Activated CD8-positive, alpha-beta memory T cell treated with anti-CD3 and anti-CD28 coated beads for 36 hours (primary cell): ENCODE measurements around the gene TBATA. TPM values are rescaled to one million over a fixed set of nuclear protein-coding genes. Genes with fewer than 3 reads are reported as not detected.

Source experiments
- CTCF ChIA-PET: fragments of 350-600 bp; sonication (Branson Sonifier 250); formaldehyde crosslinking; loops from one replicate; lab custom pipeline; 2021; ENCODE audit warnings: antibody characterized with exemption; lab: Charles Lee
- POLR2A ChIA-PET: fragments of 350-600 bp; sonication (Branson Sonifier 250); formaldehyde crosslinking; loops from one replicate; lab custom pipeline; 2021; ENCODE audit warnings: antibody characterized with exemption; lab: Charles Lee
- total RNA-seq, 2 experiments: library from RNA; stranded (reverse); gene quantifications; one replicate each; pipeline ENCODE4 v1.2.3, GENCODE V29; 2021

Gene TBATA
- total RNA-seq, 2 experiments from 2014 or later = not detected

DNA sequence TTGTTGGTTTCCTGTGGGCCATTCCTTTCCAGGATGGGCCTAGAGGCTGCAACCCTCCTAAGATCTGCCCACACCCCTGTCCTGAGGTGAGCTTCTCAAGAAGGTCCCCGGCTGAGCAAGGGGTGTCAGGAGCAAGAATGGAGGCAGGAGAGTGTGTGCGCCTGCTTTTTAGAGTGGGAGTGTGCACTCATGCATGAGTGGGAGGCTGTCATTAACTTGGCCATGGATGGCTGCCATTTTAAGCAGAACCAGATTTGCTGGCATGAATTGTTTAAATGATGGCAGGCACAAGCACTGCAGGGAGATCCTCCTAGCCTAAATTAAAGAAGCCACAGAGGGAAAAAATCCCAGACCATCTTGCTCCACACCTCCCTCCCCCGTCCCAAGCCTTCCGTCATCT is 27.6 kb upstream of the TBATA start:
- ChIA-PET POLR2A (no interaction called here), CTCF (no interaction called here)

DNA sequence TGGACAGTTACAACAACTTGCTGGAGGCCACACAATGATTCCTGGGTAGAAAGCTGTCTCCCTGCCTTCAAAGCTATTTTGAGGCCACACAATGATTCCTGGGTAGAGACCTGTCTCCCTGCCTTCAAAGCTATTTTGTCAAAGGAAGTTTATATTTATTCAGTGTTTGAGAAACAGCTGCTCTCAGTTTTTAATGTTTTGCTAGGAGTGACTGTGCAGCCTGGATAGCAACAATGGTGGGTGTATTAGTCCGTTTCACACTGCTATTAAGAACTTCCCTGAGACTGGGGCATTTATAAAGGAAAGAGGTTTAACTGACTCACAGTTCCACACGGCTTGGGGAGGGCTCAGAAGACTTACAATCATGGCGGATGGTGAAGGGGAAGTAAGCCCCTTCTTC is 26.7 kb upstream of the TBATA start:
- CTCF ChIA-PET = no interaction called here
- POLR2A ChIA-PET = interaction anchor here (0.6 kb wide), 1 partner anchor 370 kb away, joined by 3 read pairs; the partner anchor contains the start of gene NODAL

DNA sequence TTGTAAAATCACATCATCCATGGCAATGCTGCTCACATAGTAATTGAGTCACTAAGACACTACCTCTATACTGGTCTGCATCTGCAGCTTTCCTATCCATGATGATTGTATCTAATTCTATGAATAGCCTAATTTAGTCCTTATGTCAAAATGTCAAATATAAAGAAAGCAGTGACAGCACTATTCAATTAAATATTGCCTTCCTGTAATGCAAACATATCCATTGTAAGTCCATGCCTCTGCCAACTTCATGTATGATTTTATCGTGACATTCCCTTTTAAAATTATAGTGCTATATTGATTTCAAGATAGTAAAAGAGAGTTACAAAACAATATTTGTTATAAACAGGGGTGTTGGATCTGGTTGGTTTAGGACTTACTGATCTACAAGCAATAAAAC is 25.8 kb upstream of the TBATA start:
- ChIA-PET CTCF (no interaction called here), POLR2A (no interaction called here)

DNA sequence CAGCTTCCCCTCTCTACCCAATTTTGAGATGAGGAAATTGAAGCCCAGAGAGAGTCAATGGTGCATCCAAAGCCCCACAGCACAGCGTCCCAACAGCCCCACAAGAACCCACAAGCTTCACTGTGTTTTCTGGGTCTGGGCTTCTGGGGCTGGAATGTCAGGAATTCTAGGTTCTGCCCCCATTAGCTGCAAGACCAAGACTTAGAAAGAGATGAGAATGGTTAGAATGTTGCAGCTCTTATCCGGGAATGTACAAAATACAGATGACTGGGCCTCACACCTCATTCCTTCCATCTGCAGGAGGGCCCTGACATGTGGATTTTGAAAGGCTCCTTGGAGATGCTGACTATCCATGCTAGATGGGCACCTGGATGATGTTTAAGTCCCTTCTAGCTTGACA is 24.5 kb upstream of the TBATA start:
- POLR2A ChIA-PET = no interaction called here
- CTCF ChIA-PET = no interaction called here

DNA sequence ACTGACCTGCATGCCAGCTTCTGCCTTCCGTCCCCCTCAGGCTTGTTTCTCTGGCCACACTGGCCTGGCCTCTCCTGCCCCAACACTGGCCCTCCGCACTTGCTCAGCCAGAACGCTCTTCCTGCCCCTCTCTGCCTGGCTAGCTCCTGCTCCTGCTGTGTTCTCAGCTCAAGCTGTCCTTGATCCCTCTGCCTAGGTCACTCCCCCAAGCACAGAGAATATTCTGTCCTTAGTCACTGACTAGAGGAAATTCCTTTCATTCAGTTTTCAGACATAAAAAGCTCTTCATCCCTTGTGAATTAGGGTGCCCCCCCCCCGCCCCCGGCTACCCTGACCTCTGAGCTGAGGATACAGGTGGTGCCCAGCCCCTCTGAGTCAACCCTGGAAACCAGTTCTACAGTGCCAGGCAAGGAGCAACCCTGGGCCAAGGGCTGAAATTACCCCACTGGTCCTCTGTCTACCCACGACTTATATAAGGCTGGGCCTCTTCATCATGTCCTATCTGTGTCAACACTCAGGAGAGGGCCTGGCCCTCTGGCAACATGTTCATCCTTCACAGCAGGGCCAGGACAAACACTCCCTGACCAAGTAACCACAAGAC is 23.9 kb upstream of the TBATA start:
- ChIA-PET POLR2A (no interaction called here), CTCF (no interaction called here)

DNA sequence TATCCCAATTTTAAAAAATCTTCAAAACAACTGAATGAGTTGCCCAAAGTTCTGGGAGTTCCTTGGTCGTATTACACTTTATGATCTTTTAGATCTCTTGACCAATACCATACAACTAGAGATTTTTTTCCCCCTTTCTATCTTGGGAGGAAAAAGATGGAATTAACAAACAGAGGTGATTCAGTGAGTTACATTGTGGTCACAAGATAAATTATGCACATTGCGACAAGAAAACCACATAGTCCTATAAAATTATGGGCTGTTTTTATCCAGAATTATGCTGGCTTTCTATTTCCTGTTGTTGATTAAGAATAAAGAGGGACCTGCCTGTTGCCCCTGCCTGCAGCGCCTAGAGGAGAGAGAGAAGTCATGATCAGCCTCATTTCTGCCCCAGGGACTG is 22.4 kb upstream of the TBATA start:
- POLR2A ChIA-PET = no interaction called here
- CTCF ChIA-PET = no interaction called here

DNA sequence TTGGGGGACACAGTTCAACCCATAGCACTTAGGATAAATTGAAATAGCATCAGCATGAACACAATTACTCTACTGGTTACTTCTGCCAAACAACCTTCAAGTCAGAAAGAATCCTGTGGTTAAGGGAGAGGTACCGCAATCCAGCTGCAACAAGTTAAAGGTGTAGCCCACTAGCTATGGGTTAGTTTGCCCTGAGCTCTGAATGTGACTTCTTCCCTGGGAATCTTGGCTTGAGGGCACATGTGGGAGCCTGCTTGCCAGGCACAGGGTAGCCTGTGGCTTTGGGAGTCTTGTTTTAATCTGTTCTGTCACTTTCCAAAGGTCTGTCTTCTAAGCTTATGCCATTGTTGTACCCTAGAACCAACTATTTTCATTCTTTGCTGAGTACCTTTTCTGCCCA is 21.7 kb upstream of the TBATA start:
- ChIA-PET POLR2A (no interaction called here), CTCF (no interaction called here)

DNA sequence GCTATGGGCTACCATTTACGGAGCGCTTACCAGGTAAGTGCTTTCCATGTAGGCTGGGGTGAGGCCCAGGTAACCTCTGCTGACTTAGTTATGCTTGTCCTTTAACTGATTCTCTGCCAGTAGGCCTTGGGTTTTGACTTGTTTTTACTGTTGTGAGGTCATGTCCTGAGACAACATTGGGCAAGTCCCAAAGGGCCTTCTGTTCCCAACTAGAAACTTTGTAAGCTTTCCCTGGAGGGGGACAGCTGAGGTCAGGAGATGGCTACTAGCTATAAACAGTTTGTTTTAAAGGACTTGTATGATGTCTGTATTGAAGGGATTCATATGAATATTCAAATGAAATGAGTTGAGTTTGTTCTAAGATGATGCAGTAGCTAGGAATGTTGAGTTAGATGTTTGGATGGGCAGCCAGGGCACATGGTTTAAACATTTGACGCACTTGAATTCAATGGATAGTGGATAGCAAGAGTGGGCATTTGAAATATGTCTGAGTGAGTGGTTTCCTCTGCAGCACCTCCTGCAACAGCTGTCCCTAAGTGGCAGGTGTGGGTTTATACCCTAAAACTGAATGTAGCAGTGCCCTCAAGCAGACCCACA is 20.5 kb upstream of the TBATA start:
- ChIA-PET CTCF (no interaction called here), POLR2A (no interaction called here)

DNA sequence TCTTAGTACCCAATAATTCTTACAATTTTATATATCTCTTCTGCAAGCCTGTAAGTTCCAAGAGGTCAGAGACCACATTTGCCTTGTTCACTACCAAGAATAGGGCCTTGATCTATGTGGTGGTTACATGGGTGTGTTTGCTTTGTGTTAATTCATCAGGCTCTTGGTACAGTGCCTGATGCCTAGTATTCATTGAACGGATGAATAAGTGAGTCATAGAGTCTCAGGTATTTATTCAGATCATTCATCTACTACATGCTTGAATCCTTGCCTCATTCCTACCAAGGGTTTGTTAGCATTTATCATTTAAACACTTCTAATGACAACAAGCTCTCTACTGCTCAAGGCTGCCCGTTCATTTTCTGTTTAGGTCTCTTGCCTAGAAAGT is 19.2 kb upstream of the TBATA start:
- POLR2A ChIA-PET = no interaction called here
- CTCF ChIA-PET = interaction anchor here (1.5 kb wide), 1 partner anchor 120 kb away, joined by 3 read pairs; no protein-coding TSS in a partner anchor

DNA sequence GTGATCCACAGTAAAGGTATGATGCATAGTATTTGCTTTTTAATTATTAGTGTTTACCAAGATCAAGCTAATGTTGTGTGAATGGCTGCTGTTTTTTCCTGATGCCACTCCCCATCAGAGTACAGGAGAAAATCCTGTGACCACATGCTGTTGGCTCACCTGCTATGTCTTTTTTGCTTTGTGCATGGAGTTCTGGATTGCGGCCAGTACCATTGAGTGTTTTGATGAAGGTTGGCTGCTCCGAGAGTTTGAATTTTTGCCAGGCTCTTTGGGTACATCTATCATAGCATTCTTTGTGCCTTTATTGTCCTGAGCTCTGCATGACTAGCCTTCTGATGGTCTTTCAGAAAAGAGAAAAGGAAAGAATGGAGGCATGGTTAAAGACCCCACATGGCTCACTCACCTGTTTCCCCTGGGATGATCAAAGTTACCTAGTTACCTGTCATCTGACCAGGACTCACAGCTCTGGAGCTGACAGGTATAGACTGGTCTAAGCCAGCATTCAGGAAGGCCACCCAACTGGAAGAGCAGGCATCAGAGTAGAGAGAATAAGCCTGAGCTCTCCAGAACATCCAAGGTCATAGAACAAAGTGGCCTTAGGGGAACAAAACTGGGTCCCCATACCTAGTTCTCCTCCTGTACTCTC is 18.7 kb upstream of the TBATA start:
- ChIA-PET CTCF (interaction anchor here (1.5 kb wide), 1 partner anchor 121 kb away, joined by 3 read pairs; no protein-coding TSS in a partner anchor), POLR2A (interaction anchor here (0.5 kb wide), 1 partner anchor 302 kb away, joined by 3 read pairs; no protein-coding TSS in a partner anchor)

DNA sequence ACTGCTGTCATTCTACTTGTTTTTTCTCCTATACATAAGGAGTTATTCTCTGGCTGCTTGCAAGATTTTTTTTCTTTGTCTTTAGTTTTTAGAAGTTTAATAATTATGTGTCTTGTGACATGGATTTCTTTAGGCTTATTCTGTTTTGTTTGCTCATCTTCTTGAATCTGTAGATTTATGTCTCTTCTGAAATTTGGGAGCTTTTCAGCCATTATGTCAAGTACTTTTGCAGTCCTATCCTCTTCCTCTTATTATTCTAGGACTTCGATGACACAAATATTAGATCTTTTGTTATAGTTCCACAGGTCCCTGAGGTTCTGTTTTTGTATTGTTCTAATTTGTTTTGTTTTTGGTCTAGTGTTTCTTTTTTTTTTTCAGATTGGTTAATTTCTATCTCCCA is 16.7 kb upstream of the TBATA start:
- CTCF ChIA-PET = no interaction called here

DNA sequence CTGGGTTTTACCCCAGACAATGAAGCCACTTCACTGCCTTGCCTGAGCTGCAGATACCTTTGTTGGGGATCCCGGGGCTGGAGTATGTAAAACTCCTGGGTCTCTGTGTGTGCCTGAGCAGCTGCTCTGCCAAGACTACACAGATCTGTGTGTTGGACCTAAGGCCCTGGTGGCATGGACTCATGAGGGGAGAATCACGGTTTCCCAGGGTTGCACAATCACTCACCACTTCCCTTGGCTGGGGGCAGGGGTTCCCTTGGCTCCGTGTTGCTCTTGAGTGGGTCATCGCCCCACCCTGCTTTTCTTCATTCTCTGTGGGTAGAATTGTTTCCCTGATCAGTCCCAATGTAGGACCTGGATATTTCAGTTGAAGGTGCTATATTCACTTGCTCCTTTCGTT is 13.9 kb upstream of the TBATA start:
- ChIA-PET CTCF (no interaction called here), POLR2A (no interaction called here)

More for the DNA sequence above, 16.7 kb upstream of the TBATA start:
- POLR2A ChIA-PET = no interaction called here

DNA sequence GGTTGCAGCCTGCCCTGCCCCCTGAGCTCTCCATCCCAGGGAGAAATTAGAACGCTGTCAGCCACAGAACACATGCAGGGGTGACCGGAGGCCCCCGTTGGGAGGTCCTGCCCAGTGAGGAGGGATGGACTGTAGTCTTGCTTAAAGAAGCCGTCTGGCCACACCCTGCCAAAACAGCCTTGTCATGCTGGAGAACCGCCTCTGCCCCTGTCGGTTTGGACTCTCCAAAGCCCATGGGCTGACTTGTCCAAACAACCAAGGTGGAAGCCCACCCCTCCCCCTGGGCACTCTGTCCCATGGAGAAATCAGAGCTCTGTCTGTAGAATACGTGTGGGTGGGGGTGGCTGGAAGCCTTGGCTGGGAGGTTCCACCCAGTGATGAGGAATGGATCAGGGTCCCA is 12.7 kb upstream of the TBATA start:
- POLR2A ChIA-PET = no interaction called here
- CTCF ChIA-PET = interaction anchor here (0.9 kb wide), 1 partner anchor 19 kb away, joined by 3 read pairs; no protein-coding TSS in a partner anchor

DNA sequence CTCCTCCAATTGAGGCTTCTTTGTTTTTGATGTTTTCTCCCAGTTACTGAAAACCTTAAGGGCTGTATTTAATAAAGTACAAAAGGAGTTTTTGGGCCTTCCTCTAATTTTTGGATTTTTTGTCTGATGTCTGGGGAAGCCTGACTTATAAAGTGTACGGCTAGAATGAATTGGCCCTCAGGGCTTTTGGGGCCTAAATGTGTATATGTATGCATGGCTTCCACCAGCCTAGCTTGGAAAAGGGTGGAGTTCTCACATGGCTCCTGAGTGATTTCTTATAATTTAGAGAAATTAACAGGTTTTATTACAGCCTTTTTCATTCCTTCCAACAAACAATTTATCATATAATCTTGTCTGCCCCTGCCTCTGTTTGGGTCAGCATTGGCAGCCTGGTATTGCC is 10.4 kb upstream of the TBATA start:
- CTCF ChIA-PET = no interaction called here

DNA sequence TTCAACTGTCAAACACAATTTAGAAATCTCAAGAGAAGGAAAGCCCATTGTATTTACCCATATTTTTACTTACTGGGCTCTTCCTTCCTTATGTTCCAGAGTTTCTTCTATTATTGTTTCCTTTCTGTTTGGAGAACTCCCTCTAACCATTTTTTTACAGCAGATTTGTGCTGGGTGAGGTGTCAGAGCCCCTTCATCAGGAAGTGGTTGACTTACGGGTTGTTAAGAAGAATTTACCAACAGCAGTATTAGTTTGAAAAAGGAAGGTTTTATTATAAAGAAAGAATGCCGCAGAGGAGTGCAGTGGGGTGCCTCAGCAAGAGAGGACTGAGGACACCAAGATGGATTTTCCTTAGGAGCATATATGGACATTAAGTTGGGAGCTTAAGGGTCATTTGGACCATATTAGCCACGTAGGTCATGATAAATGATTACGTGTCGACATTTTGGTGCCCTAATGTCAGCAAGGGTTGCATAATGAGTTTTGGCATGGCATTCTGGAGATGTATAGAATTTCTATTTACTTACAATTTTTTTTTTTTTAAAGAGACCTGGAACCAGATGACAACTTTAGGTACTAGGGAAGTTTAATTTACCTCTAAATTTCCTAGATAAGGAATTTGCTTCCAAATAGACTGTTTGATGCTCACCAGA is 6.3 kb upstream of the TBATA start:
- ChIA-PET POLR2A (no interaction called here), CTCF (no interaction called here)

More for the DNA sequence above, 10.4 kb upstream of the TBATA start:
- POLR2A ChIA-PET = no interaction called here

DNA sequence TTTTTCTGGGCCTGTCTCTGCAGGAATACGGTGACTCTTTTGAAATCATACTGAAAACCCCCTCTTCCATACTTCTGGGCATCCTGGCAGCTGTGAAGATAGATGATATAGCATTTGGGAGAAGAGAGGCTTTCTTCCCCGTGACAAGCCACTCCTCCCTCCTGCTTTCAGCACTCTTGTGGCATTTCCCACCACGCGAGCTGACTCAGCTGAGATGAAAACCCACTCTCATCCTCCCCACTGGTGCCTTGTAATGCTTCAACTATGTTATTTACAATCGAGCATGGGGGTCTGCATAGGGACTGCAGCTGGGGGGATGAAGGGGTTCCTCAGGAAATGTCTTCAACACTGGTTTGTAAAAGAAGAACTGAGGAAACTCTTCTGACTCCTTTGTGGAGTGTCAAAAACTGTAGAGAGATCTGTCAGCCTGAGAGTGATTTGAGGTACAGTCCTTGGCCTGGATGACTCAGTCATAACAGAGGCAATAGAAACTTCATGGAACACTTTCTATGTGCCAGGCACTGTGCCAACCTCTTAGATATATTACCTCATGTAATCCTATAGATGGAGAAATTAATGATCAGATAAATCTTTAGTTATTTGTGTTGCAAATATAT is 1.7 kb upstream of the TBATA start:
- POLR2A ChIA-PET = no interaction called here

DNA sequence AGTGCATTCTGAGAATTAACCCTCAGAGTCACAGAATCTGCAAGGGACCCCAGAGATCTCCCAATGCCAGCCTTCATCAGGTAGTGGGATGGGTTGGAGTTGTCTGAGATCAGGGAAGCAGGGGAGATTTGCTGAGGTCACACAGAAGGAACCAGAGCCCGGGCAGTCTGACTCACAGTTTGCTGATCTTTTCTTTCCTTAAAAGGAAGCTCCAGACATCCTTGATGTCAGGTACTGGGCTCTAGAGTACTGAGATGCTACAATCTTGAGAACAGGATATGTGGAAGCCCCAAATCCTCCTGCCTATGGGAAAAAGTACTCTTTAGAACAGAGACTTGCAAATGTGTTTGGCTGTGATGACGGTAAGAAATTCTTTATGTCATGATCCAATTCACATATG is 706 bp downstream of the TBATA start:
- CTCF ChIA-PET = no interaction called here

More for the DNA sequence above, 1.7 kb upstream of the TBATA start:
- CTCF ChIA-PET = no interaction called here

DNA sequence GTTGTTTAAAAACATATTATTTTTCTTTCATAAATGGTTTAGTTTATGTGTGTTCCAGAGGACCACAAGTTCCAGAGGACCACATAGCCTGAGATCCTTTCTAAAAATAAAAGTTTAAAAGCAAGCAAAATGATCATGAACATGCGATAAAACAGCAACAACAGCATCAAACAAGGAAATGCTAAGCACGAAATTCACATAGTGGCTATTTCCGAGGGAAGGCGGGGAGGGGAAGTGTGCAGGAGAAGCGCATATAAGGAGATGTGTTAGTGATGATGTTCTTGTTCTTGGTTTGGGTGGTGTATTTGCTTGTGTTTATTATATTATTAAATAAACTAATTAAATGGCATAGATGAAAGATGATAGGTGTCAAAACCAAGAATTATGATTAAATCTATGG is 1.2 kb downstream of the TBATA start:
- POLR2A ChIA-PET = no interaction called here
- CTCF ChIA-PET = no interaction called here

More for the DNA sequence above, 706 bp downstream of the TBATA start:
- POLR2A ChIA-PET = no interaction called here

DNA sequence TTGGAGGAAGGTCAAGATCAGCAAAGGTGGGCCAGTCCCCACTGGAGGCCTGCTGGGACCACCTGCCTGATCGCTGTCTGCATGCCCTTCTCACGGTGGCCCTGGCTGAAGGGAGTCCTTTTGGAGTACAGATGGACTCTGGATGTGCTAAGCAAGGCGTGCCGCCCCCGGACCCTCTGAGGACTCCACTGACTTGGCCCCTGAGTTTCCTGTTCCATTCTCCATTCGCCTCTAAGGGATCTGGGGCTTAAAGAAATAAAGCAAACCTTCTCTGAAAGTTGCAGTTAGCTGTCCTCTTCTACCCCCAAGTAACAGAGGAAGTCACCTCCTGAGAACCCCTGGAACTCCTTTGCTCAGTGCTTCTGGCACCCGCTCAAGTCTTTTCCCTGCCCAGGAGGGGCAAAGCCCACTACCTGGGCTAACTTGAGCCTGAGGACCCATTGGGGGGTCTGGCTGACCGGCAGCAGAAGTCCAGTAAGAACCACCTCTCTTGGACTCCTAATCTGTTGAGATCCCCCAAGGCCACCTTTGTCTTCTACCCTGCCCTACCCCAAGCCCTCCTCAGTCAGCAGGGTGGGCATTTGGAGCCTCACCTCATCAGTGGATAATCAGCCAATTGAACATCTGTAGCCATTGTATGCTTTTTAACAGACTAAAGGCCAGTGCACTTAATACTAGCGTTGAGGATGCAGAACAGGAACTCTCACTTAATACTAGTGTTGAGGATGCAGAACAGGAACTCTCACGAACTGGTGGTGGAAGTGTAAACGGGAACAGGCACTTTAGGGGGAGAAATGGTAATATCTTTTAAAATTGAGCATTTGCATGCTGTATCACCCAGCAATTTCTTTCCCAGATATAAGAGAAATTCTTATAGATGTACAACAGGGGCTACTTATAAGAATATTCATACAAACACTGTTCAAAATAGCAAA is 2.2 kb downstream of the TBATA start:
- ChIA-PET POLR2A (no interaction called here), CTCF (no interaction called here)
